Prostate gland (tissue), 2 donors: ENCODE measurements around the gene PLA2G4A.

Source experiments
- POLR2AphosphoS5 ChIP-seq: sonication (generic); formaldehyde crosslinking; IDR thresholded peaks from one replicate; pipeline ENCODE4 v1.6.1; 2017; ENCODE audit warnings: antibody characterized with exemption
- TF ChIP-seq, protein P1 (sequence below), 4 experiments: fragments of 200-600 bp in 2 of 4; fragments of 450-650 bp in 2 of 4; sonication (generic) in 2 of 4; IDR thresholded peaks; 1 replicate in 3 of 4; 2 replicates in 1 of 4; pipeline ENCODE4 v1.5.1; 2016 to 2019; ENCODE audit warnings: antibody characterized with exemption in 4 of 4, mild to moderate bottlenecking in 2 of 4, moderate library complexity in 2 of 4

DNA sequence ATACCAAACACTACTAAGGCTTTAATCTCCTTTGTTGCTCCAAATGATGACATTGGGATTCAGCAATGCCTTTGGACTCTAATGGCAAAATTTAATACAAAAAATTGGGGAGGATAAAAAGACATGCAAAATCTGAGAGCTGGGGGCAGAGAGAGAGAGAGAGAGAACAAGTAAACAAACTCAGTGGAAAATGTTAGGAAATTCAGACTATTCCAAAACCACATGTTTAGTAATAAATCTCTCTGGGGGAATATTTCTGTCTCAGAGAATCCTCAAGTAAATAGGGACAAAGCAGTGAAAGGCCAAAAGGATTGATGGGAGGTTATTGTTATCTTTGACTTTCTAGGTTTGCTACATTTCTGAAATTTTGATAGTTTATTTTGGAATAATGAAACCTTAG lies 65.7 kb downstream of the PLA2G4A start:
- TF ChIP-seq POLR2AphosphoS5: no peak
- TF ChIP-seq, protein P1, sequence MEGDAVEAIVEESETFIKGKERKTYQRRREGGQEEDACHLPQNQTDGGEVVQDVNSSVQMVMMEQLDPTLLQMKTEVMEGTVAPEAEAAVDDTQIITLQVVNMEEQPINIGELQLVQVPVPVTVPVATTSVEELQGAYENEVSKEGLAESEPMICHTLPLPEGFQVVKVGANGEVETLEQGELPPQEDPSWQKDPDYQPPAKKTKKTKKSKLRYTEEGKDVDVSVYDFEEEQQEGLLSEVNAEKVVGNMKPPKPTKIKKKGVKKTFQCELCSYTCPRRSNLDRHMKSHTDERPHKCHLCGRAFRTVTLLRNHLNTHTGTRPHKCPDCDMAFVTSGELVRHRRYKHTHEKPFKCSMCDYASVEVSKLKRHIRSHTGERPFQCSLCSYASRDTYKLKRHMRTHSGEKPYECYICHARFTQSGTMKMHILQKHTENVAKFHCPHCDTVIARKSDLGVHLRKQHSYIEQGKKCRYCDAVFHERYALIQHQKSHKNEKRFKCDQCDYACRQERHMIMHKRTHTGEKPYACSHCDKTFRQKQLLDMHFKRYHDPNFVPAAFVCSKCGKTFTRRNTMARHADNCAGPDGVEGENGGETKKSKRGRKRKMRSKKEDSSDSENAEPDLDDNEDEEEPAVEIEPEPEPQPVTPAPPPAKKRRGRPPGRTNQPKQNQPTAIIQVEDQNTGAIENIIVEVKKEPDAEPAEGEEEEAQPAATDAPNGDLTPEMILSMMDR (IDR thresholded peaks at IDR 0.05): no peak
